Liver (tissue), 9 donors: ENCODE measurements around the gene CNNM1. TPM values are rescaled to one million over a fixed set of nuclear protein-coding genes. Genes with fewer than 3 reads are reported as not detected.

Experiments used
- DNase-seq: peaks from one replicate; pipeline ENCODE4 v3.0.0-alpha.2; 2017; ENCODE audit warnings: low spot score
- H3K27ac ChIP-seq, 2 donors: one replicate each; pipeline ENCODE4 v1.7.0; 2013; ENCODE audit warnings: inconsistent platforms in 2 of 2, low read length in 2 of 2, control low read depth in 1 of 2, low read depth in 1 of 2, mild to moderate bottlenecking in 1 of 2
- H3K27me3 ChIP-seq, 4 donors: one replicate each; pipeline versions ENCODE4 v1.6.1 to v1.7.0; 2013; ENCODE audit warnings: low read length in 3 of 4, inconsistent platforms in 1 of 4, mild to moderate bottlenecking in 1 of 4, moderate library complexity in 1 of 4; ENCODE audit not compliant: control insufficient read depth in 4 of 4, insufficient read depth in 4 of 4
- H3K36me3 ChIP-seq, 4 donors: one replicate each; pipeline versions ENCODE4 v1.6.1 to v1.7.0; 2013; ENCODE audit warnings: low read length in 3 of 4, mild to moderate bottlenecking in 3 of 4, low read depth in 1 of 4, moderate library complexity in 1 of 4; ENCODE audit not compliant: control insufficient read depth in 4 of 4, insufficient read depth in 3 of 4
- H3K4me1 ChIP-seq, 4 donors: one replicate each; pipeline versions ENCODE4 v1.6.1 to v1.7.0; 2013; ENCODE audit warnings: low read length in 3 of 4, mild to moderate bottlenecking in 3 of 4, moderate library complexity in 1 of 4; ENCODE audit not compliant: control insufficient read depth in 4 of 4, insufficient read depth in 4 of 4
- H3K4me3 ChIP-seq, 3 donors: one replicate each; pipeline versions ENCODE4 v1.6.1 to v1.7.0; 2013; ENCODE audit warnings: low read length in 3 of 3, control low read depth in 1 of 3, low read depth in 1 of 3, mild to moderate bottlenecking in 1 of 3
- H3K9ac ChIP-seq, 2 donors: one replicate each; pipeline ENCODE4 v1.7.0; 2013; ENCODE audit warnings: low read length in 2 of 2, mild to moderate bottlenecking in 2 of 2, moderate library complexity in 2 of 2, control low read depth in 1 of 2, low read depth in 1 of 2
- H3K9me3 ChIP-seq, 4 donors: one replicate each; pipeline versions ENCODE4 v1.6.1 to v1.7.0; 2013; ENCODE audit warnings: low read length in 3 of 4; ENCODE audit not compliant: control insufficient read depth in 4 of 4
- CTCF ChIP-seq: fragments of 150-350 bp; IDR thresholded peaks from 2 replicates; pipeline ENCODE4 v1.5.1; 2017; ENCODE audit warnings: improper control_type of control experiment, low read depth, low read length; ENCODE audit not compliant: missing input control
- FOXA1 ChIP-seq: IDR thresholded peaks from 2 replicates; pipeline ENCODE4 v1.6.1; 2016; ENCODE audit warnings: antibody characterized with exemption
- FOXA2 ChIP-seq: IDR thresholded peaks from 2 replicates; pipeline ENCODE4 v1.6.1; 2016; ENCODE audit warnings: antibody characterized with exemption
- GABPA ChIP-seq, 2 donors: IDR thresholded peaks in 1 of 2; conservative IDR thresholded peaks in 1 of 2; 2 replicates each; pipeline ENCODE4 v1.6.1; 2016; ENCODE audit warnings: antibody characterized with exemption in 2 of 2, mild to moderate bottlenecking in 1 of 2, moderate library complexity in 1 of 2
- HNF4A ChIP-seq, 2 donors: conservative IDR thresholded peaks; 2 replicates each; pipeline ENCODE4 v1.6.1; 2016; ENCODE audit warnings: antibody characterized with exemption in 2 of 2, mild to moderate bottlenecking in 2 of 2
- HNF4G ChIP-seq: IDR thresholded peaks from 2 replicates; pipeline ENCODE4 v1.6.1; 2016; ENCODE audit warnings: antibody characterized with exemption
- JUND ChIP-seq, 2 donors: IDR thresholded peaks; 2 replicates each; pipeline ENCODE4 v1.6.1; 2016; ENCODE audit warnings: antibody characterized with exemption in 2 of 2
- NR2F2 ChIP-seq: IDR thresholded peaks from 2 replicates; pipeline ENCODE4 v1.6.1; 2016; ENCODE audit warnings: antibody characterized with exemption
- RAD21 ChIP-seq, 2 donors: IDR thresholded peaks; 2 replicates each; pipeline ENCODE4 v1.6.1; 2016; ENCODE audit warnings: antibody characterized with exemption in 2 of 2, mild to moderate bottlenecking in 2 of 2
- RXRA ChIP-seq, 2 donors: IDR thresholded peaks; 2 replicates each; pipeline ENCODE4 v1.6.1; 2017 to 2018; ENCODE audit warnings: antibody characterized with exemption in 2 of 2, mild to moderate bottlenecking in 1 of 2
- SP1 ChIP-seq: IDR thresholded peaks from 2 replicates; pipeline ENCODE4 v1.6.1; 2018; ENCODE audit warnings: antibody characterized with exemption, mild to moderate bottlenecking
- TAF1 ChIP-seq: conservative IDR thresholded peaks from 2 replicates; pipeline ENCODE4 v1.6.1; 2016; ENCODE audit warnings: antibody characterized with exemption, mild to moderate bottlenecking
- YY1 ChIP-seq: IDR thresholded peaks from 2 replicates; pipeline ENCODE4 v1.6.1; 2016; ENCODE audit warnings: antibody characterized with exemption, mild to moderate bottlenecking
- ZBTB33 ChIP-seq: IDR thresholded peaks from 2 replicates; pipeline ENCODE4 v1.6.1; 2016; ENCODE audit warnings: antibody characterized with exemption
- WGBS: extraction: QIAGEN DNeasy Blood & Tissue Kit; methylation state at CpG from one replicate; pipeline ENCODE4 v1.1.7; 2013; 5-methylcytosine and 5-hydroxymethylcytosine counted together
- polyA plus RNA-seq, 2 donors: library from polyadenylated mRNA; stranded (reverse) in 1 of 2; unstranded in 1 of 2; fragments of 200-250 nt in 1 of 2; fragments of >200 nt in 1 of 2; fragmentation: Nextera tagmentation in 1 of 2; extraction: Ambion mirVana in 1 of 2; gene quantifications; one replicate each; pipeline versions ENCODE4 v1.2.1 to v1.2.3, GENCODE V29; 2013 to 2015
- total RNA-seq, 2 donors: library from RNA; depleted of rRNA; stranded (reverse); fragments of >200 nt; gene quantifications; one replicate each; pipeline ENCODE4 v1.2.3, GENCODE V29; 2014
- TF ChIP-seq, protein P1 (sequence below): IDR thresholded peaks from 2 replicates; pipeline ENCODE4 v1.6.1; 2016; ENCODE audit warnings: antibody characterized with exemption, mild to moderate bottlenecking
- TF ChIP-seq, protein P2 (sequence below): IDR thresholded peaks from 2 replicates; pipeline ENCODE4 v1.6.1; 2016; ENCODE audit warnings: antibody characterized with exemption
- TF ChIP-seq, protein P3 (sequence below): IDR thresholded peaks from 2 replicates; pipeline ENCODE4 v1.6.1; 2016; ENCODE audit warnings: antibody characterized with exemption
- donor health status: healthy.
- donor health status: healthy.
- donor health status: healthy.
- donor health status: healthy.
- donor health status: healthy.

The CNNM1 gene
- total and polyA plus RNA-seq, 4 donors: 0.05 to 0.10 (median 0.07) TPM

- no peak for TF ChIP-seq YY1
- TF ChIP-seq RXRA (IDR thresholded peaks at IDR 0.05): no peak
- no peak for TF ChIP-seq GABPA (IDR thresholded peaks at IDR 0.05 in 1 of 2, conservative IDR thresholded peaks at IDR 0.05 in 1 of 2)
- TF ChIP-seq TAF1: no peak
- TF ChIP-seq SP1: no peak
- TF ChIP-seq, protein P1, sequence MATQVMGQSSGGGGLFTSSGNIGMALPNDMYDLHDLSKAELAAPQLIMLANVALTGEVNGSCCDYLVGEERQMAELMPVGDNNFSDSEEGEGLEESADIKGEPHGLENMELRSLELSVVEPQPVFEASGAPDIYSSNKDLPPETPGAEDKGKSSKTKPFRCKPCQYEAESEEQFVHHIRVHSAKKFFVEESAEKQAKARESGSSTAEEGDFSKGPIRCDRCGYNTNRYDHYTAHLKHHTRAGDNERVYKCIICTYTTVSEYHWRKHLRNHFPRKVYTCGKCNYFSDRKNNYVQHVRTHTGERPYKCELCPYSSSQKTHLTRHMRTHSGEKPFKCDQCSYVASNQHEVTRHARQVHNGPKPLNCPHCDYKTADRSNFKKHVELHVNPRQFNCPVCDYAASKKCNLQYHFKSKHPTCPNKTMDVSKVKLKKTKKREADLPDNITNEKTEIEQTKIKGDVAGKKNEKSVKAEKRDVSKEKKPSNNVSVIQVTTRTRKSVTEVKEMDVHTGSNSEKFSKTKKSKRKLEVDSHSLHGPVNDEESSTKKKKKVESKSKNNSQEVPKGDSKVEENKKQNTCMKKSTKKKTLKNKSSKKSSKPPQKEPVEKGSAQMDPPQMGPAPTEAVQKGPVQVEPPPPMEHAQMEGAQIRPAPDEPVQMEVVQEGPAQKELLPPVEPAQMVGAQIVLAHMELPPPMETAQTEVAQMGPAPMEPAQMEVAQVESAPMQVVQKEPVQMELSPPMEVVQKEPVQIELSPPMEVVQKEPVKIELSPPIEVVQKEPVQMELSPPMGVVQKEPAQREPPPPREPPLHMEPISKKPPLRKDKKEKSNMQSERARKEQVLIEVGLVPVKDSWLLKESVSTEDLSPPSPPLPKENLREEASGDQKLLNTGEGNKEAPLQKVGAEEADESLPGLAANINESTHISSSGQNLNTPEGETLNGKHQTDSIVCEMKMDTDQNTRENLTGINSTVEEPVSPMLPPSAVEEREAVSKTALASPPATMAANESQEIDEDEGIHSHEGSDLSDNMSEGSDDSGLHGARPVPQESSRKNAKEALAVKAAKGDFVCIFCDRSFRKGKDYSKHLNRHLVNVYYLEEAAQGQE: no peak
- no peak for TF ChIP-seq CTCF
- no peak overlapping the region for H3K4me3 ChIP-seq
- H3K36me3 ChIP-seq: no peaks in the 10 kb centered on the region
- no peak for DNase-seq
- WGBS: 67% methylated on average over 9 of the region's 9 CpGs
- H3K9ac ChIP-seq: no peak overlapping the region
- no peaks in the 10 kb centered on the region for H3K9me3 ChIP-seq
- no peak overlapping the region for H3K27ac ChIP-seq
- H3K27me3 ChIP-seq: no peaks in the 10 kb centered on the region
- H3K4me1 ChIP-seq: peaks cover 0 to 16% (median 10%) of the 10 kb centered on the region in 4 donors
Measured at GRCh38 chr10:99389729-99390480, 60.7 kb downstream of the CNNM1 start.

DNA sequence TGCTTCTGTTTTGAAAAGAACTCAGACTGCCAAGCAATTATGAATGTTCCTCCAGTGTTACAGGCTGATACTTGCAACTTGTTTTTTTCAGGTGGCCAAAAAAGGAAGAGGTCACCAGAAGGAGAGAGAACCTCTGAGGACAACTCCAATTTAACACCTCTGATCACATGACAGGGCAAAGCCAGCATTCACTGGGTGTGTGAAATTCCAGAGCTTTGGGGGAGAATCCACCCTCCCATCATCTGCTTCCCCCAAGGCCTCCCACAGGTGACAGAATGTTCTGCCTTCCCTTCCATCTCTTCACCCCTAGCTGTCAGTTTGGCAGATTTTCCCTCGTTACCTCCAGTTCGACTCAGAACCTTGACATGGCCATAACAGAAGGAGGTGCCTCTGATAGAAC is 62.2 kb downstream of the CNNM1 start:
- 92% methylated on average over 2 of the region's 2 CpGs for WGBS
- H3K27ac ChIP-seq: no peak overlapping the region
- no peaks in the 10 kb centered on the region for H3K9me3 ChIP-seq
- no peak overlapping the region for H3K9ac ChIP-seq
- peaks cover 0 to 28% (median 19%) of the 10 kb centered on the region in 4 donors for H3K4me1 ChIP-seq
- no peak overlapping the region for H3K4me3 ChIP-seq
- peaks cover 0 to 2% (median 1%) of the 10 kb centered on the region in 4 donors for H3K36me3 ChIP-seq
- TF ChIP-seq, protein P2, sequence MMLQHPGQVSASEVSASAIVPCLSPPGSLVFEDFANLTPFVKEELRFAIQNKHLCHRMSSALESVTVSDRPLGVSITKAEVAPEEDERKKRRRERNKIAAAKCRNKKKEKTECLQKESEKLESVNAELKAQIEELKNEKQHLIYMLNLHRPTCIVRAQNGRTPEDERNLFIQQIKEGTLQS: no peak
- no peak for DNase-seq
- no peaks in the 10 kb centered on the region for H3K27me3 ChIP-seq

DNA sequence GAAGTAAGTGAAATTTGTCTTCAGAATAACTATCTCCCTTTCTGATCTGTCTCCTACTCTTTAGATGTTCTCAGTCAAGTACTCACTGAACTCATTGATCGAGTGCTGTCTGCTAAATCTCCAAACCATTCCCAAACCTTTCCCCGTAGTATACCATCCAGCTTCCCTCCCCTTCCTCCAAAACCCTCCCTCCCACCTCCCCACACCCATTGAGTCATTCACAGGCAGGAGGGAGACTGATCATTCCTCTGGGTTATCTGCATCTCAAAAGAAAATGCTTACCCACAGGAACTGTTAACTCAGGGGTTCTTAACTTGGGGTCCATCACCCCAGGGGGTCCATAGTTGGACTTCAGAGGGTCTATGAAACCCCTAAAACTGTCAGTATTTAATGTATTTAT is 63.9 kb downstream of the CNNM1 start:
- DNase-seq: no peak
- H3K9ac ChIP-seq: no peak overlapping the region
- no peaks in the 10 kb centered on the region for H3K27me3 ChIP-seq
- WGBS: 28% methylated on average over 2 of the region's 2 CpGs
- peaks cover 7 to 19% (median 16%) of the 10 kb centered on the region in 4 donors for H3K36me3 ChIP-seq
- no peak overlapping the region for H3K4me3 ChIP-seq
- no peak overlapping the region for H3K27ac ChIP-seq
- no peaks in the 10 kb centered on the region for H3K9me3 ChIP-seq
- peaks cover 5 to 44% (median 32%) of the 10 kb centered on the region in 4 donors for H3K4me1 ChIP-seq
- TF ChIP-seq FOXA2 (no peak), HNF4G (no peak), YY1 (no peak), JUND (IDR thresholded peaks at IDR 0.05) (no peak), RXRA (IDR thresholded peaks at IDR 0.05) (no peak), NR2F2 (no peak), SP1 (no peak), HNF4A (conservative IDR thresholded peaks at IDR 0.05) (no peak), TAF1 (no peak), ZBTB33 (no peak), RAD21 (IDR thresholded peaks at IDR 0.05) (no peak), FOXA1 (no peak), GABPA (IDR thresholded peaks at IDR 0.05 in 1 of 2, conservative IDR thresholded peaks at IDR 0.05 in 1 of 2) (no peak)
- TF ChIP-seq, protein P3, sequence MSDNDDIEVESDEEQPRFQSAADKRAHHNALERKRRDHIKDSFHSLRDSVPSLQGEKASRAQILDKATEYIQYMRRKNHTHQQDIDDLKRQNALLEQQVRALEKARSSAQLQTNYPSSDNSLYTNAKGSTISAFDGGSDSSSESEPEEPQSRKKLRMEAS: no peak
